Measurements from ENCODE around the gene HMG20B. TPM values are rescaled to one million over a fixed set of nuclear protein-coding genes. Genes with fewer than 3 reads are reported as not detected.

The HMG20B gene
- total RNA-seq: 37.4 and 48.3 TPM in 2 replicates

GRCh38 chr19:3572855-3573161 is at the start of gene HMG20B:
TSS of gene HMG20B (plus strand) at chr19:3572944. CDS start at chr19:3573310, 366 bp downstream.
- H3K27me3 ChIP-seq (ENCODE audit: control insufficient read depth, insufficient read depth, low read length): no peaks in the 10 kb centered on the region
- DNase-seq (ENCODE audit: low read depth) (no peak), FAIRE-seq (no peak)
- TF ChIP-seq CTCF (IDR thresholded peaks at IDR 0.05; ENCODE audit: insufficient read depth, low read length, severe bottlenecking): no peak
- H3K4me3 ChIP-seq (ENCODE audit: low read depth, low read length): peak within 1 kb of the TSS; percentile 92
- peaks cover 6% of the 10 kb centered on the region for H3K36me3 ChIP-seq (ENCODE audit: control insufficient read depth, insufficient read depth, low read length)

GRCh38 chr19:3523361-3524077 is 49.2 kb upstream of the HMG20B start:
- FAIRE-seq (no peak), DNase-seq (ENCODE audit: low read depth) (no peak)
- Histone ChIP-seq H3K27me3 (ENCODE audit: control insufficient read depth, insufficient read depth, low read length) (no peaks in the 10 kb centered on the region), H3K36me3 (ENCODE audit: control insufficient read depth, insufficient read depth, low read length) (peaks cover 50% of the 10 kb centered on the region), H3K4me3 (ENCODE audit: low read depth, low read length) (no peak overlapping the region)
- no peak for TF ChIP-seq CTCF (IDR thresholded peaks at IDR 0.05; ENCODE audit: insufficient read depth, low read length, severe bottlenecking)

GRCh38 chr19:3524078-3524842 is 48.5 kb upstream of the HMG20B start:
- Histone ChIP-seq H3K4me3 (ENCODE audit: low read depth, low read length) (no peak overlapping the region), H3K27me3 (ENCODE audit: control insufficient read depth, insufficient read depth, low read length) (no peaks in the 10 kb centered on the region), H3K36me3 (ENCODE audit: control insufficient read depth, insufficient read depth, low read length) (peaks cover 46% of the 10 kb centered on the region)
- TF ChIP-seq CTCF (IDR thresholded peaks at IDR 0.05; ENCODE audit: insufficient read depth, low read length, severe bottlenecking): no peak
- FAIRE-seq (no peak), DNase-seq (ENCODE audit: low read depth) (no peak)

GRCh38 chr19:3524904-3525451 is 47.8 kb upstream of the HMG20B start:
- Histone ChIP-seq H3K36me3 (ENCODE audit: control insufficient read depth, insufficient read depth, low read length) (peaks cover 43% of the 10 kb centered on the region), H3K27me3 (ENCODE audit: control insufficient read depth, insufficient read depth, low read length) (no peaks in the 10 kb centered on the region), H3K4me3 (ENCODE audit: low read depth, low read length) (no peak overlapping the region)
- no peak for DNase-seq (ENCODE audit: low read depth)
- no peak for TF ChIP-seq CTCF (IDR thresholded peaks at IDR 0.05; ENCODE audit: insufficient read depth, low read length, severe bottlenecking)
- no peak for FAIRE-seq

GRCh38 chr19:3526507-3527237 is 46.1 kb upstream of the HMG20B start:
- Histone ChIP-seq H3K27me3 (ENCODE audit: control insufficient read depth, insufficient read depth, low read length) (no peaks in the 10 kb centered on the region), H3K4me3 (ENCODE audit: low read depth, low read length) (no peak overlapping the region), H3K36me3 (ENCODE audit: control insufficient read depth, insufficient read depth, low read length) (peaks cover 48% of the 10 kb centered on the region)
- FAIRE-seq (no peak), DNase-seq (ENCODE audit: low read depth) (no peak)
- peak; percentile 18 for TF ChIP-seq CTCF (IDR thresholded peaks at IDR 0.05; ENCODE audit: insufficient read depth, low read length, severe bottlenecking)
